IMR-90 (cell line): ENCODE data around the gene HMOX2.

Experiments used
- BHLHE40 ChIP-seq: fragments of 150-350 bp; IDR thresholded peaks from 2 replicates; pipeline ENCODE4 v1.6.1; 2016; ENCODE audit warnings: mild to moderate bottlenecking, low read depth, low read length
- MAFK ChIP-seq: IDR thresholded peaks from 2 replicates; pipeline ENCODE4 v1.6.1; 2012; ENCODE audit warnings: low read depth, low read length, improper control_type of control experiment
- RAD21 ChIP-seq: IDR thresholded peaks from 2 replicates; pipeline ENCODE4 v1.6.1; 2012; ENCODE audit warnings: low read length, improper control_type of control experiment
- RCOR1 ChIP-seq: IDR thresholded peaks from 2 replicates; pipeline ENCODE4 v1.6.1; 2012; ENCODE audit warnings: mild to moderate bottlenecking, low read length, improper control_type of control experiment; ENCODE audit not compliant: insufficient replicate concordance
- TF ChIP-seq, protein P1 (sequence below): conservative IDR thresholded peaks from 2 replicates; pipeline ENCODE4 v1.5.1; 2012; ENCODE audit warnings: mild to moderate bottlenecking, low read depth, low read length, improper control_type of control experiment

DNA sequence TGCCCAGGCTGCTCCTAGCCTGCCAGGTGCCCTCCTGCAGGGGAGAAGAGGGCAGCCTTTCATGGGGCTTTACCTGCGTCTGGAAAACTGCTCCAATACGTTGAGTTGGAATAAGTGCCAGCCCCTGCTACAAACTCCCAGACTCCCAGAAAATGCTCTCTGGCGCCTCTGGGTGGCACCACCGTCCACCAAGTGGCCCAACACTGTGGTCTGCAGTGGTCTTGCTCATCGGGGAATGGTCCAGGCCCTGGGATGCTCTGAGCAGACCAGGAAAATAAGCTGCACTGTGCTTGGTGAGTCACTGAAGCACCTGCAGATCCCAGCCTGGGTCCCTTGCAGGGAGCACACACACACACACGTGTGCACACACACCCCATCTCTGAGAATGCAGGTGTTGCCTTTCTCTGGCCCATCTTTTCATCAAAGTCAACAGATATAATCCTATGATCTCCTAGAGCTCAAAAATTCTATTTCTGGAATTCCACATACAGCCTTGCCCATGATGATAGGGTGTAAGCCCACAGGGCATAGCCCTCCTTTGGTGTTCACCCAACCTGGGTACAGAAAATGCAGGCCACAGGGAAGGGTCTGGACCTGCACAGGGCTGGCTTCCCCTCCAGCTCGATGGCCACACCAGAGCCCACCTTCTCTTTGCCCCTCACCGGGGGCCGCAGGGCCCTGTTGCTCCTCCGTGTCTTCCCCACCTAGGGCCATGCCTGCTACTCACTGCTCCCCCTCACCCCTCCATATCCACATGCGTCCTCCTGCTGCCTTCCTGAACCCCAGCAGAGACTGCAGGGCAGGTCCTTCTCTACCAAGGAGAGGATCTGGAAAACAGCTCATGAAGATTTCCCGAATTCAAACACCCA lies 41.8 kb downstream of the HMOX2 start:
- TF ChIP-seq MAFK (no peak), RAD21 (peak; percentile 79), BHLHE40 (no peak), RCOR1 (no peak)
- TF ChIP-seq, protein P1, sequence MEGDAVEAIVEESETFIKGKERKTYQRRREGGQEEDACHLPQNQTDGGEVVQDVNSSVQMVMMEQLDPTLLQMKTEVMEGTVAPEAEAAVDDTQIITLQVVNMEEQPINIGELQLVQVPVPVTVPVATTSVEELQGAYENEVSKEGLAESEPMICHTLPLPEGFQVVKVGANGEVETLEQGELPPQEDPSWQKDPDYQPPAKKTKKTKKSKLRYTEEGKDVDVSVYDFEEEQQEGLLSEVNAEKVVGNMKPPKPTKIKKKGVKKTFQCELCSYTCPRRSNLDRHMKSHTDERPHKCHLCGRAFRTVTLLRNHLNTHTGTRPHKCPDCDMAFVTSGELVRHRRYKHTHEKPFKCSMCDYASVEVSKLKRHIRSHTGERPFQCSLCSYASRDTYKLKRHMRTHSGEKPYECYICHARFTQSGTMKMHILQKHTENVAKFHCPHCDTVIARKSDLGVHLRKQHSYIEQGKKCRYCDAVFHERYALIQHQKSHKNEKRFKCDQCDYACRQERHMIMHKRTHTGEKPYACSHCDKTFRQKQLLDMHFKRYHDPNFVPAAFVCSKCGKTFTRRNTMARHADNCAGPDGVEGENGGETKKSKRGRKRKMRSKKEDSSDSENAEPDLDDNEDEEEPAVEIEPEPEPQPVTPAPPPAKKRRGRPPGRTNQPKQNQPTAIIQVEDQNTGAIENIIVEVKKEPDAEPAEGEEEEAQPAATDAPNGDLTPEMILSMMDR, result peak; percentile 65
